Nephron (organoid): ENCODE data around the gene NPAT.

Experiments
- H3K27ac Mint-ChIP-seq, 3 experiments: 2 replicates each; pipeline ENCODE4 v1.8.0; 2020; ENCODE audit warnings: mixed read lengths in 3 of 3, mild to moderate bottlenecking in 2 of 3, moderate library complexity in 1 of 3
- H3K27me3 Mint-ChIP-seq: 2 replicates; pipeline ENCODE4 v1.8.0; 2021; ENCODE audit warnings: low read depth, mild to moderate bottlenecking, moderate library complexity, mixed read lengths
- H3K36me3 Mint-ChIP-seq: 2 replicates; pipeline ENCODE4 v1.8.0; 2020; ENCODE audit warnings: low read depth, mixed read lengths
- H3K4me1 Mint-ChIP-seq: 2 replicates; pipeline ENCODE4 v1.8.0; 2020; ENCODE audit warnings: mixed read lengths
- H3K4me3 Mint-ChIP-seq, 3 experiments: 2 replicates each; pipeline ENCODE4 v1.8.0; 2020; ENCODE audit warnings: mild to moderate bottlenecking in 3 of 3, mixed read lengths in 3 of 3, moderate library complexity in 2 of 3
- H3K9me3 Mint-ChIP-seq: 2 replicates; pipeline ENCODE4 v1.8.0; 2020; ENCODE audit warnings: mixed read lengths
- CTCF ChIP-seq, 3 experiments: fragments of 200-600 bp; sonication (generic); IDR thresholded peaks; one replicate each; pipeline ENCODE4 v1.5.0; 2021; ENCODE audit warnings: antibody characterized with exemption in 3 of 3; ENCODE audit not compliant: unreplicated experiment in 3 of 3

The NPAT gene

GRCh38 chr11:108198833-108199232, 23.6 kb downstream of the NPAT start:
- no peak for TF ChIP-seq CTCF (IDR thresholded peaks at IDR 0.05; ENCODE audit: unreplicated experiment in 3 of 3)
- Mint-ChIP-seq H3K4me3 (no peak overlapping the region), H3K4me1 (no peaks in the 10 kb centered on the region)

GRCh38 chr11:108197351-108197750, 25.1 kb downstream of the NPAT start:
- no peak overlapping the region for H3K27ac Mint-ChIP-seq
- no peak overlapping the region for H3K4me3 Mint-ChIP-seq
- no peak for TF ChIP-seq CTCF (IDR thresholded peaks at IDR 0.05; ENCODE audit: unreplicated experiment in 3 of 3)
- peaks cover 25% of the 10 kb centered on the region for H3K36me3 Mint-ChIP-seq
- no peaks in the 10 kb centered on the region for H3K4me1 Mint-ChIP-seq
- H3K9me3 Mint-ChIP-seq, result no peaks in the 10 kb centered on the region
- H3K27me3 Mint-ChIP-seq, result no peaks in the 10 kb centered on the region

More at GRCh38 chr11:108198833-108199232, 23.6 kb downstream of the NPAT start:
- Mint-ChIP-seq H3K27me3 (no peaks in the 10 kb centered on the region), H3K36me3 (peaks cover 35% of the 10 kb centered on the region), H3K27ac (no peak overlapping the region), H3K9me3 (peaks cover 1% of the 10 kb centered on the region)

- no peak overlapping the region for H3K27ac Mint-ChIP-seq
- no peak for TF ChIP-seq CTCF (IDR thresholded peaks at IDR 0.05; ENCODE audit: unreplicated experiment in 3 of 3)
- no peaks in the 10 kb centered on the region for H3K27me3 Mint-ChIP-seq
- H3K9me3 Mint-ChIP-seq, result no peaks in the 10 kb centered on the region
- no peak overlapping the region for H3K4me3 Mint-ChIP-seq
- no peaks in the 10 kb centered on the region for H3K4me1 Mint-ChIP-seq
- peaks cover 25% of the 10 kb centered on the region for H3K36me3 Mint-ChIP-seq
Measured at GRCh38 chr11:108196901-108197300, 25.5 kb downstream of the NPAT start.

- no peaks in the 10 kb centered on the region for H3K4me1 Mint-ChIP-seq
- H3K9me3 Mint-ChIP-seq, result no peaks in the 10 kb centered on the region
- peaks cover 38% of the 10 kb centered on the region for H3K36me3 Mint-ChIP-seq
- no peak overlapping the region for H3K27ac Mint-ChIP-seq
- H3K4me3 Mint-ChIP-seq, result no peak overlapping the region
- no peaks in the 10 kb centered on the region for H3K27me3 Mint-ChIP-seq
- no peak for TF ChIP-seq CTCF (IDR thresholded peaks at IDR 0.05; ENCODE audit: unreplicated experiment in 3 of 3)
Measured at GRCh38 chr11:108193725-108194124, 28.7 kb downstream of the NPAT start.

- Mint-ChIP-seq H3K4me3 (no peak overlapping the region), H3K27ac (no peak overlapping the region), H3K27me3 (no peaks in the 10 kb centered on the region), H3K4me1 (no peaks in the 10 kb centered on the region), H3K9me3 (no peaks in the 10 kb centered on the region), H3K36me3 (peaks cover 52% of the 10 kb centered on the region)
- TF ChIP-seq CTCF (IDR thresholded peaks at IDR 0.05; ENCODE audit: unreplicated experiment in 3 of 3), result no peak
Measured at GRCh38 chr11:108177570-108177969, 44.9 kb downstream of the NPAT start.

GRCh38 chr11:108170184-108170583, 52.3 kb downstream of the NPAT start:
- no peak overlapping the region for H3K27ac Mint-ChIP-seq
- H3K36me3 Mint-ChIP-seq, result peaks cover 47% of the 10 kb centered on the region
- H3K4me1 Mint-ChIP-seq, result no peaks in the 10 kb centered on the region
- H3K27me3 Mint-ChIP-seq, result no peaks in the 10 kb centered on the region
- no peak overlapping the region for H3K4me3 Mint-ChIP-seq
- H3K9me3 Mint-ChIP-seq, result no peaks in the 10 kb centered on the region
- no peak for TF ChIP-seq CTCF (IDR thresholded peaks at IDR 0.05; ENCODE audit: unreplicated experiment in 3 of 3)
